Activated CD4-positive, alpha-beta memory T cell treated with anti-CD3 and anti-CD28 coated beads for 36 hours (primary cell): ENCODE results near the gene PCP2. TPM values are rescaled to one million over a fixed set of nuclear protein-coding genes. Genes with fewer than 3 reads are reported as not detected.

Experiments used
- CTCF ChIA-PET: fragments of 350-600 bp; sonication (Branson Sonifier 250); formaldehyde crosslinking; loops from one replicate; lab custom pipeline; 2021; ENCODE audit warnings: antibody characterized with exemption, inconsistent platforms; lab: Charles Lee
- POLR2A ChIA-PET: fragments of 350-600 bp; sonication (Branson Sonifier 250); formaldehyde crosslinking; loops from one replicate; lab custom pipeline; 2021; ENCODE audit warnings: antibody characterized with exemption; lab: Charles Lee
- DNase-seq: peaks from one replicate; pipeline ENCODE4 v3.0.0-alpha.2; 2020
- H3K27ac Mint-ChIP-seq: one replicate; pipeline ENCODE4 v1.8.0; 2021; ENCODE audit warnings: mixed read lengths
- H3K27me3 Mint-ChIP-seq: one replicate; pipeline ENCODE4 v1.8.0; 2021; ENCODE audit warnings: mixed read lengths
- H3K36me3 Mint-ChIP-seq: one replicate; pipeline ENCODE4 v1.8.0; 2021; ENCODE audit warnings: mixed read lengths
- H3K4me1 Mint-ChIP-seq: one replicate; pipeline ENCODE4 v1.8.0; 2021; ENCODE audit warnings: low read depth, mixed read lengths
- H3K4me3 Mint-ChIP-seq: one replicate; pipeline ENCODE4 v1.8.0; 2021; ENCODE audit warnings: mild to moderate bottlenecking, mixed read lengths
- H3K9me3 Mint-ChIP-seq: one replicate; pipeline ENCODE4 v1.8.0; 2021; ENCODE audit warnings: mixed read lengths
- intact Hi-C: fragments of 100-400 bp; cut with micrococcal nuclease; formaldehyde crosslinking; loops from one replicate; pipeline ENCODE4 v1.15.1; 2023
- total RNA-seq, 2 experiments: library from RNA; stranded (reverse); gene quantifications; one replicate each; pipeline ENCODE4 v1.2.3, GENCODE V29; 2021

PCP2 gene
- total RNA-seq, 2 experiments from 2014 or later: 0.41 to 0.62 TPM

- intact Hi-C loops: no loop called here
- DNase-seq: no peak
- Mint-ChIP-seq H3K27ac (no peak overlapping the region), H3K4me3 (no peak overlapping the region), H3K27me3 (no peaks in the 10 kb centered on the region), H3K4me1 (no peaks in the 10 kb centered on the region), H3K9me3 (no peaks in the 10 kb centered on the region), H3K36me3 (no peaks in the 10 kb centered on the region)
- ChIA-PET CTCF (interaction anchor here (0.7 kb wide), 1 partner anchor 195 kb away, joined by 4 read pairs; no protein-coding TSS in a partner anchor), POLR2A (no interaction called here)
These were observed 21.8 kb downstream of the PCP2 start for GRCh38 chr19:7611541-7612279.

DNA sequence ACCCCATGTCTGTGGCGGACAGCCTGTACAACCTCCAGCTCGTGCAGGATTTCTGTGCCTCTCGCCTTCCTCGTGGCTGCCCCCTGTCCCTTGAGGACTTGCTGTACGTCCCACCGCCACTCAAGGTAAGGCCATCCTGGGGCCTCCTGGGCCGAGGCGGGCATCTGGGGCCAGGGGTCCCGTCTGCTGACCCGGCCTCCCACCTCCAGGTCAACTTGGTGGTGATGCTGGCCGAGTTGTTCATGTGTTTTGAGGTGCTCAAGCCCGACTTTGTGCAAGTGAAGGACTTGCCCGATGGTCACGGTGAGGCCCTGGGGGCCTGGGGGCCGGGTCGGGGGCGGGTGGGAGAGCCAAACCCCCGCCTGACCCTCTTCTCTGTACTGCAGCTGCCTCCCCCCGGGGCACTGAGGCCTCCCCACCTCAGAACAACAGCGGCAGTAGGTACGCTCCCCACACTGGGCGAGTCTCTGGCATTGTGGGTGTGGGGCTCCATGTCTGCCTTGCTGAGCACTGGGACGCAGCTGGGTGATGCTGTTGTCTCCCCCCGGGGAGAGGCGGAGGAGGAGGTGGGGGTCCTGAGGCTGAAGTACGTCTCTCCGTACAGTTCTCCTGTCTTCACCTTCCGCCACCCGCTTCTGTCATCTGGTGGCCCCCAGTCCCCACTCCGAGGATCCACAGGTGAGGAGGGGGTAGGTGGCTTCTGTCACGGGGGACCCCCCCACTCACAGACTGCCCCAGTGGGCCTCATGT, 22.9 kb downstream of the PCP2 start:
- no peak overlapping the region for H3K4me3 Mint-ChIP-seq
- H3K9me3 Mint-ChIP-seq: no peaks in the 10 kb centered on the region
- POLR2A ChIA-PET: interaction anchor here (0.6 kb wide), 1 partner anchor 388 kb away, joined by 3 read pairs; no protein-coding TSS in a partner anchor
- CTCF ChIA-PET: no interaction called here
- intact Hi-C loops: no loop called here
- no peaks in the 10 kb centered on the region for H3K4me1 Mint-ChIP-seq
- H3K27ac Mint-ChIP-seq: no peak overlapping the region
- no peak for DNase-seq
- H3K36me3 Mint-ChIP-seq: no peaks in the 10 kb centered on the region
- H3K27me3 Mint-ChIP-seq: no peaks in the 10 kb centered on the region

DNA sequence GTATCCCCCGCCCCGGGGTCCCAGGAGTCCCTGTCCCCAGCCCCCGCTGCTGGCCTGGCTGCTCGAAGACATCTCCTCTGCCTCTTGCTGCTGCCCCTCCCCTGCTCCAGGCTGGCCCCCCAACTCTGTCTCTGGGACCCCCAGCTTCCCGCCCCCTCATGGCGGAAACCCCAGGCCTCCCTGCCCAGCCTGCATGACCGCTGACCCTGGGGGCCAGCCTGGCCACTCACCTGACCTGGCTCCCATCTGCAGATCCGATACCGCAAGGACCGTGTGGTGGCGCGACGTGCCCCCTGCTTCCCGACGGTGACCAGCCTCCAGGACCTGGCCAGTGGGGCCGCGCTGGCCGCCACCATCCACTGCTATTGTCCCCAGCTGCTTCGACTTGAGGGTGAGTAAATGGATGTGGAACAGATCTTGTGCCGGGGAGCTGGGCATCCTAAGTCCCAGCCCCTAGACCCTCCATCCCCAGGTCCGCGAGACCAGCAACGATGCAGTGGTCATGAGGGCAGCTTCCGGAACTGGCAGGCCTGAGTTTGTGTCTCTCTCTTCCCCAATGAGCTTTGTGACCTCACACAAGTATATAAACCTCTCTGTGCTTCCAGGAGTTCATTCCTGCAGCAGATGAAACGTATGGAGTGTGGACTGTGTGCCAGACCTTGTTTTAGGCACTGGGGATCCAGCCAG, 25.5 kb downstream of the PCP2 start:
- Mint-ChIP-seq H3K4me3 (no peak overlapping the region), H3K9me3 (no peaks in the 10 kb centered on the region), H3K36me3 (no peaks in the 10 kb centered on the region), H3K4me1 (no peaks in the 10 kb centered on the region), H3K27me3 (peaks cover 6% of the 10 kb centered on the region), H3K27ac (no peak overlapping the region)
- no peak for DNase-seq
- ChIA-PET POLR2A (no interaction called here), CTCF (interaction anchor here (1.0 kb wide), 1 partner anchor 40 kb away, joined by 3 read pairs; no protein-coding TSS in a partner anchor)
- intact Hi-C loops: no loop called here

DNA sequence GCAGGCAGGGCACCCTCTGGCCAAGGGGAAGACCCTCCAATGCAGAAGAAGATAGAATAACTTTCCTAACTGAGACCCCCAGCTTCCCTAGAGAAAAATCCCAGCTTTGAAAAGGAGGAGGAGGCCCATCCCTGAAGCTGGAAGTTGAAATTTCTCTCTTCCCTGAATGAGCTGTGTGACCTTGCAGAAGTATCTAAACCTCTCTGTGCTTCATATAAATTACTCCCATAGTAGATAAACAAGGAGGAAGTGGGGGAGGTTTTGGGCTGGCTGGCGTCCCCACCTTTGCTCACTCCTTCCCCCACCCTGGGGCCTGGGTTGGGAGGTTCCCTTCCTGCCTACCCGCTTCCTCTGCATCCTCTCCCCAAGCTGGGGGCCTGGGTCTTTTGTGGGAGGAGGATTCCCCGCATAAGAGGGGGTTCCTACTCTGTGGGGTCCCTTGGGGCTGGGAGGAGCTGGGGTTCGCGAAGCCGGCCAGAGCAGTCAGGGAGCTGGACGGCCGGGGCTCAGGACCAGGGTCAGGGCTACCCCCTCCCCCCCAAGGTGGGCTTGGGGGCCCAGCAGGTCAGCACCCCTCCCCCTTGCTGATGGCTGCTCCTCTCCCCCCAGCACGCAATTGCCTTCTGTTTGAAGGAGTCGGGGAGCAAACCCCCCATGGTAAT, 26.2 kb downstream of the PCP2 start:
- H3K4me3 Mint-ChIP-seq: no peak overlapping the region
- H3K36me3 Mint-ChIP-seq: no peaks in the 10 kb centered on the region
- intact Hi-C loops: no loop called here

GRCh38 chr19:7606289-7606688, 27.2 kb downstream of the PCP2 start:
- H3K4me1 Mint-ChIP-seq: no peaks in the 10 kb centered on the region
- H3K4me3 Mint-ChIP-seq: no peak overlapping the region
- POLR2A ChIA-PET: no interaction called here
- H3K27me3 Mint-ChIP-seq: peaks cover 10% of the 10 kb centered on the region
- CTCF ChIA-PET: interaction anchor here (2.6 kb wide), 1 partner anchor 38 kb away, joined by 18 read pairs; no protein-coding TSS in a partner anchor
- no peaks in the 10 kb centered on the region for H3K9me3 Mint-ChIP-seq
- no peaks in the 10 kb centered on the region for H3K36me3 Mint-ChIP-seq
- H3K27ac Mint-ChIP-seq: no peak overlapping the region
- intact Hi-C loops: no loop called here
- no peak for DNase-seq

More for the DNA sequence above, 26.2 kb downstream of the PCP2 start:
- no peak for DNase-seq
- CTCF ChIA-PET: interaction anchor here (2.6 kb wide), 1 partner anchor 39 kb away, joined by 18 read pairs; no protein-coding TSS in a partner anchor
- POLR2A ChIA-PET: no interaction called here
- no peak overlapping the region for H3K27ac Mint-ChIP-seq
- H3K9me3 Mint-ChIP-seq: no peaks in the 10 kb centered on the region
- peaks cover 6% of the 10 kb centered on the region for H3K27me3 Mint-ChIP-seq
- no peaks in the 10 kb centered on the region for H3K4me1 Mint-ChIP-seq

- Mint-ChIP-seq H3K4me1 (no peaks in the 10 kb centered on the region), H3K9me3 (no peaks in the 10 kb centered on the region), H3K27ac (no peak overlapping the region), H3K4me3 (no peak overlapping the region), H3K27me3 (peaks cover 12% of the 10 kb centered on the region), H3K36me3 (no peaks in the 10 kb centered on the region)
- ChIA-PET POLR2A (no interaction called here), CTCF (interaction anchor here (2.6 kb wide), 1 partner anchor 37 kb away, joined by 18 read pairs; no protein-coding TSS in a partner anchor)
- peak; percentile 49 for DNase-seq
- intact Hi-C loops: no loop called here
These were observed 27.9 kb downstream of the PCP2 start for GRCh38 chr19:7605490-7606222.

DNA sequence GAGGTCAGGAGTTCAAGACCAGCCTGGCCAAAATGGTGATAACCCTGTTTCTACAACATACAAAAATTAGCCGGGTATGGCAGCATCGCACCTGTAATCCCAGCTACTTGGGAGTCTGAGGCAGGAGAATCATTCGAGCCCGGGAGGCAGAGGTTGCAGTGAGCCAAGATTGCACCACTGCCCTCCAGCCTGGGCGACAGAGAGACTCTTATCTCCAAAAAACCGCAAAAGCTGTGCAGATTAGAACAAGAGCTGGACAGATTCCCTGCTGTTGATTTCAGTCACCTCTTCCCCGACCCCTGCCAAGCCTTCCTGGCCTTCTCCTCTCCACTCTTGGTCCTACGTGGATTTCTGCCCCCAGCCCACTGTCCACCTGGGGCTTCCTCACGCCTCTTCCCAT, 29.6 kb downstream of the PCP2 start:
- POLR2A ChIA-PET: no interaction called here
- H3K9me3 Mint-ChIP-seq: no peaks in the 10 kb centered on the region

DNA sequence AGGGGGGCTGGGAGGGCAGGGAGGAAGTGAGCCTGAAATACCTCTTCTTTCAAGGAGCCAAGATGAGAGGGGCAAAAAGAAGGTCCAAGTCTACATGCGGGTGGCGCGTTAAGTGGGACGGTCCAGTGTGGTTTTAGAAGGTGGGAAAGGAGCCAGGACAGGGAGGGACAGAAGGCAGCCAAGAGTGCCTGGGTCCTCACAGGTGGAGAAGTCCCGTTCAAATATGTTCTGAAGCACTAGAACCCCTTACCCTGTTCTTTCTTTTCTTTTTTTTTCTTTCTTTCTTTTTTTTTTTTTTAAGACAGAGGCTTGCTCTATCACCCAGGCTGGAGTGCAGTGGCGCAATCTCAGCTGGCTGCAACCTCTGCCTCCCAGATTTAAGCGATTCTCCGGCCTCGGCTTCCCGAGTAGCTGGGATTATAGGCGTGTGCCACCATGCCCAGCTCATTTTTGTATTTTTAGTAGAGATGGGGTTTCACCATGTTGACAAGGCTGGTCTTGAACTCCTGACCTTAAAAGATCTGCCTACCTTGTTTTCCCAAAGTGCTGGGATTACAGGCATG, 30.5 kb downstream of the PCP2 start:
- peaks cover 19% of the 10 kb centered on the region for H3K27me3 Mint-ChIP-seq
- no peaks in the 10 kb centered on the region for H3K4me1 Mint-ChIP-seq
- H3K4me3 Mint-ChIP-seq: no peak overlapping the region
- no peak overlapping the region for H3K27ac Mint-ChIP-seq
- POLR2A ChIA-PET: no interaction called here
- intact Hi-C loops: no loop called here
- CTCF ChIA-PET: interaction anchor here (1.1 kb wide), 1 partner anchor 78 kb away, joined by 3 read pairs; the partner anchor contains the start of gene TRAPPC5
- no peaks in the 10 kb centered on the region for H3K9me3 Mint-ChIP-seq
- no peak for DNase-seq
- H3K36me3 Mint-ChIP-seq: no peaks in the 10 kb centered on the region

More for the DNA sequence above, 29.6 kb downstream of the PCP2 start:
- intact Hi-C loops: no loop called here
- no peak overlapping the region for H3K4me3 Mint-ChIP-seq
- CTCF ChIA-PET: no interaction called here
- peaks cover 12% of the 10 kb centered on the region for H3K27me3 Mint-ChIP-seq
- H3K27ac Mint-ChIP-seq: no peak overlapping the region
- H3K36me3 Mint-ChIP-seq: no peaks in the 10 kb centered on the region
- H3K4me1 Mint-ChIP-seq: no peaks in the 10 kb centered on the region
- no peak for DNase-seq

DNA sequence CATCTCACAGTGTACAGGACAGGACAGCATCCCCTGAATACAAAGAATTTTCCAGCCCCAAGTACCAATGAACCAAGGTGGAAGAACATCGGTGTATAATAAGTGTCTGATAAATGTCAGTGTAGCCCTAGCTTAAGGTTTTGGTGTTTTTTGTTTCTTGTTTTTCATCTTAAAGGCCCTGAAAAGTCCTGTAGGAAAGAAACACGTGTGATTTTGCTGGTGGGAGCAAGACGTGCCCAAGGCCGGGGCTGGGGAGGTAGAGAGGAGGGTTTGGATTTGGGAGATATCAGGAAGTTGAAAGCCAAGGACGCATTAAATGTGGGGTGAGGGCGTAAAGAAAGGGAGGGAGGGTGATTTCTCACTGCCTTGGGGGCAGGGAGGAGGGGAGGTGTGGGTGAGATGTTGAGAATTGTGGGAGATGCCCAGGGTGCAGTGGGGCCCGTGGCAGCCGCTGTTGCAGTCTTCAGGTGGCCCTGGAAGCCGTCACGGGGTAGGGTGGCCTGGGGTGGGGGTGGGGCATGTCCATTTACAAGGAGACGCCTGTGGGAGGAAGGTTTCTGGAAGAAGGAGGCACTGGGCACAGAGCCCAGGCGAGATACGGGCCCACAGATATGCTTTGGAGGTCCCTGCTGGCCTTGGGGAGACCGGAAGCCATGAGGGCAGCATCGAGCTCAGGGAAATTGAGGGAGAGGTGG, 31.1 kb downstream of the PCP2 start:
- Mint-ChIP-seq H3K27me3 (peaks cover 26% of the 10 kb centered on the region), H3K4me1 (no peaks in the 10 kb centered on the region), H3K4me3 (no peak overlapping the region), H3K9me3 (no peaks in the 10 kb centered on the region), H3K36me3 (no peaks in the 10 kb centered on the region), H3K27ac (no peak overlapping the region)
- no peak for DNase-seq
- intact Hi-C loops: no loop called here
- POLR2A ChIA-PET: no interaction called here
- CTCF ChIA-PET: interaction anchor here (1.1 kb wide), 1 partner anchor 79 kb away, joined by 3 read pairs; the partner anchor contains the start of gene TRAPPC5

DNA sequence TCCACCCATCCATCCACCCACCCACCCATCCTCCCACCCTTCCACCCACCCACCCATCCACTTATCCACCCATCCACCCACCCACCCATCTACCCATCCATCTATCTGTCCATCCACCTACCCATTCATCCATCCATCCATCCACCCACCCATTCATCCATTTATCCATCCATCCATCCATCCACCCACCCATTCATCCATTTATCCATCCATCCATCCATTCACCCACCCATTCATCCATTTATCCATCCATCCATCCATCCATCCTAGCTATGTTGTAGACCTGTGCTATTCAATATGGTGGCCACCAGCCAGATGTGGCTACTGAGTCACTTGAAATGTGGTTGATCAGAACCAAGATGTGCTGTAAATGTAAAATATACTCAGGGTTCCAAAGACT, 32.8 kb downstream of the PCP2 start:
- Mint-ChIP-seq H3K27ac (no peak overlapping the region), H3K27me3 (peaks cover 30% of the 10 kb centered on the region), H3K4me1 (no peaks in the 10 kb centered on the region), H3K9me3 (no peaks in the 10 kb centered on the region), H3K36me3 (no peaks in the 10 kb centered on the region), H3K4me3 (no peak overlapping the region)
- no peak for DNase-seq
- intact Hi-C loops: no loop called here
- ChIA-PET CTCF (no interaction called here), POLR2A (interaction anchor here (0.6 to 0.7 kb wide), 2 partner anchors 135 to 399 kb away, joined by 3 read pairs; no protein-coding TSS in a partner anchor)
